NK-92 (cell line): Measurements from ENCODE around the gene PLIN5.

Experiments used
- DNase-seq: peaks from one replicate; lab custom pipeline; 2025; ENCODE audit not compliant: unreplicated experiment; lab: John Stamatoyannopoulos, UW

PLIN5 gene

DNA sequence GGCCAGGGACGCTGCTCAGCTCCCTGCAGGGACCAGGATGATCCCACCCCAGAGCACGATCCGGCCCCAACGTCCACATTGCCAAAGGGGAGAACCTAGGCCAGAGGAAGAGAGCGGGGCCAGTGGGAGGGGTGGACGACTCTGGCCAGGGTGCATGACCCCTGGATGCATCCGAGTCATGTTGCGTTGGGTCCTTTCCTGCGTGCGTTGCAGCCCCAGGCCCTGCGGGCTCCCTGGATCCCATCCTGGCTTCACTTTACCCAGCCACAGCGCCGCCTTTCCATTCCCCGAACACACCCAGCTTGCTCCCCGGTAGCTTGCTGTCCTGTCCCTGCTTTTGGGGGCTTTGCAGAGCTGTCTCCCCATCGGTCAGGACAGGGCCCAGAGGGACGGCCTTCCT, 27.2 kb downstream of the PLIN5 start:
- no peak for DNase-seq

DNA sequence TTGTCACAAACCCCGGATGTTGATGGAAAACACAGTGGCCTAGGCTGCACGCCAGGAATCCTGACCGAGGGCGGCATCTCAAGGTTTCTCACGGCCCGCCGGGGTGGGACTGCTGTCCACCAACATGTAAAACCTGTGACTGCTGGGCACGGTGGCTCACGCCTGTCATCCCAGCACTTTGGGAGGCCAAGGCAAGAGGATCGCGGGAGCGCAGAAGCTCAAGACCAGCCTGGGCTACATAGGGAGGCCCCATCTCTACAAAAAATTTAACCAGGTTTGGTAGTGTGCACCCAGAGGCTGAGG, 27.9 kb downstream of the PLIN5 start:
- no peak for DNase-seq

DNA sequence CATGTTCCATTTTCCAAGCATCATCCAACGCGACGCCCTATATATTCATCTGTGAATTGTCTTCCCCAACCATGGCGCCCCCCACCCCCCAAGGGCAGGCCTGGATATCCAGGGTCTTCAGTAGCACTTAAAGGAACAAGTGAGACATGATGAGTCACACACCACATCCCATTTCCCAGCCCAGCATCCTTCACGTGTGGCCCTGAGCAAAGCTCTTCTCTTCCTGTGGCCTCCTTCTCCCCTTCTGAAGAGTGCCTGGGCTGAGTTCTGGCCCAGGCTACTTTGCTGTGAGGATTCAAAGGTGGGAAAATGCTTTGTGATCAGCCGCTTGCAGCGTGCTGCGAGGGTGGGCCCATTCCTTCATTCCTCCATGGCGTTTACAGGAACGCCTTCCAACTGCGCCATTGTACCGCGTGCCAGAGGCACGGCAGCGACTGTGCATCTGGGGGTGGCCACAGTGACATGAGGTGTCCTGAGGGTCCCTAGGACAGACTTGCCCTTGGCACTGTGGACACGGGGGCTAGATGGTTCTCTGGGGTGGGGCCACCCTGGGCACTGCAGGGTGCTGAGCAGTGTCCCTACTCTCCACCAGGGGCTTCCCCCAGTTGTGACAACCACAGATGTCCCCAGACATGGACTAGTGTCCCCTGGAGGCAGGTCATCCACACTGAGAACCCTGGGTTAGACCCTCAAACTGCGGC, 28.4 kb downstream of the PLIN5 start:
- DNase-seq = no peak

DNA sequence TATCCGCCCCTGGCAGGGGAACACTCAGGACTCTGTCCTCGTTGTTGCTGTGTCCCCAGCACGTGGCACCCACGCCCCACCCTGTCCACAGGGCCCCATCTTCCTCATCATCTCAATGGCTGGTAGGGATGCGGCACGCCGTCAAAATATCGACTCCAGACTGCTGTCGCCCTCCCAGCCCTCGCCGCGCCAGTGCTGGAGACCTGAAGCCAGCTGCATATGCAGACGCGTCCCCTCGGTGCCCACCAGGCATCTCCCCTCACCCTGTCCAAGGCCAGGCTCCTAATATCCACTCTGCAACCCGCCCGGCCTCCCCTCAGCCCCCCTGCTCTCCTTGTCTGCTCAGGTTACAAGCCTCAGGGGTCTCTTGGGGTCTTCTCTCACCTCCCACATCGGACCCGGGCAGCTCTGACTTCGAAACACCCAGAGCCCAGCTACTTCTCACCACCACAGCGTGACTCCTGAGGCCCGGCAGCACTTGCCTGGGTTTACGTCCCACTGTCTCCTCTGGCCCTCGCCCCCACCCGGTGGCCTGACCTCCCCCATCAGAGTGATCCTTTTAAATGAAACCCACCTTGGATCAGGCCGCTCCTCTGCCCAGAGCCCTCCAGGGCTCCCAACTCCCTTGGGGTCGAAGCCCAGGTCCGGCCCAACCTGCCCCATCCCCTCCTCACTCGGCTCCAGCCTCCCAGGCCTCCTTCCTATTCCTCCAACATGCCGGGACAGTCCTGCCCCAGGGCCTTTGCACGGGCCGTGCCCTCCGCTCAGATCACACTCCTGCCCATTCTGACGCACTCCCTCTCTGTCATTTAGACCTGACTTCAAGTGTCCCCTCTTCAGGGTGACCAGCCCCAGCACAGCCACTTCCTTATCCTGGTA, 29.2 kb downstream of the PLIN5 start:
- no peak for DNase-seq

DNA sequence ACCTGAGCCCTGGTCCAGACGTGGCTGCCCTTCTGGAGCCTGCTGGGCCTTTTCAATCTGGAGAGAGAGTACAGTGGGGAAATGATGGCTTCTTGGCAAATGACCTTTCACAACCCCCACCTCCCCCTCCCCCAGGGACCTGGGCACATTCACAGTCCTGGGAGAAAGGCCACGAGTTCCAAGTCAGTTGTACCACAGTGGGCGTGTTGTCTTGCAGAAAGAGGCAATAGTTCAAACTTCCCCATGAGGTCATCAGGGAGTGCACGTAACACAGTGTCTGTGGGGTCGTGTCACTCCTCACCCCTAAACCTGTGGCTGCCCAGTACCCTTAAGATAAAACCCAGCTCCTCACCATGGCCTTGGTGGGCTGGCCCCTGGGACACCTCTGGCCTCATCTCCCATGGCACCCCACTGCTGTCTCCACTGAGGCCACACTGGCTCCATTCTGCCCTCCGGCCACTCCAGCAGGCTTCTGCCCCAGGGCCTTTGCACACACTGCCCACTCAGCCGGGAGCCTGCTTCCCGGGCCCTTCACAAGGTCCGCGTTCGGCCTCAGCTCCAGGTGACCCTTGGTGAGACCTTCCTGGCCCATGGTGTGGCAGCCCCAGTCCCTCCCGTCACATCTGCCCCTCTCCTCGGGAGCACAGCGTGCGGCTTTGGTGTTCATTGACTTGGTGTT, 30.0 kb downstream of the PLIN5 start:
- no peak for DNase-seq

DNA sequence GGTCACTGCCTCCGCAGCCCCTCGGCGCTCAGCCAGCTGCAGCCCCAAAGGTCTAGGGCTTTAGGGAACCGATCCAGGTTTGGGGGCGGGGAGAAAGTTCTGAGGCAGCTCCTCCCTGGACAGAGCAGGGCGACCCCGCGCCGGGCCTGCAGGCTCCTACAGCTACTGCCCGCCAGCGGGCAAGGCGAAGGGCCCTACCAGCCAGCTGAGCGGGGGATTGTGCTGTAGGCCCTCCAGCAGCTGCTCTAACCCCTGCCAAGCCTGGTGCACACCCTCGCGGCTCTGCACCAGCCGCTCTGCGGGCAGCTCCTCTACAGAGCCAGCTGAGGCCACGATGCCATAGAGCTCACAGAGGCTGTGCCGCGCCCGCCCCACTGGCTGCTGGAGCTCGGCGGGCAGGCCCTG, 30.7 kb downstream of the PLIN5 start:
- no peak for DNase-seq

DNA sequence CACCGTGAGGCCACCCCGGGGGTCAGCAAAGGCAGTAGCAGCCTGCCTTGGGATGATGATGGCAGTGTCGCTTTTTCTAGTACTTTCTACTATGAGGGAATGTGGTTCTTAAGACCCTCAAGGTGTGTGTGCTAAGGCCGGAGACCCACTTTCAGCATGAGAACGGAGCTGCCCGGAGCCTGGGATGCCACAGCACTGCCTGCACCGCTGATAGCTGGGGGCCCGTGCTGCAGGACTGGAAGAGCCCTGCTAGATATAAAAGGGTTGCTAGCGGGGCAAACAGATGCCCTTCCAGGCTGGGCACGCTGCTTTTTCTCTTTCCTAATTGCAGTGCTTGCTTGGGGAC, 31.2 kb downstream of the PLIN5 start:
- DNase-seq = no peak

DNA sequence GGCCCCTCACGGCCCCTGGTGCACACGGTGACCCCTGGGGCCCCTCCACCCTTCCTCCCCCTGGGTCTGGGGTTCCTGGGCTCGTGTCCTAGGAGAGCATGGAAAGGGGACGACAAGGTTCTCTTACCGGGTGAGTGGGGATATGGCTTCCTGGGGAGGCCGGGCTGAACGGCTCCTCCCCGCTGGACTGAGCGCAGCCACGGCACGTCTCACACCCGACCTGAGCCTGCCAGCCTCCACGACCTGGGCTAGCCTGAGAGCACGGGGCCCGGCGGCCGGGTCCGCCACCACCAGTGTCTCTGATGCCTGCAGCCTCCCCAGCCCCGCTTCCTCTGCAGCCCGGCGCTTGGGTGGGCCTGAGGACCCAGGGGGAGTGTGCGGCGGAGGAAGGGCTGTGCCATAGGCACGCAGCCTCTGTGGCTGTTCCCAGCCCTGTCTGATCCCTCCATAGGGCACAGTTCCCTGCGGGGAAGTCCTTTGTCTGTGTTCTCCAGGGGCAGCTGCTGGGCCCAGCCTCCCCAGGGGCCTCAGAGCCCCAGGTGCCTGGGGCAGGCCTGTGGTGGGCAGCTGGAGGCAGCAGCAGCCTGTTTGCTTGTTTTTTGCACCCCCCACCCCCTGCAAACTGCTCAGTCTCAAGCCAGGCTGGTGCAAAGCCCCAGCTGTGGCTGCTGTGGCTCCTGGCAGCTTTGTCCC, 31.7 kb downstream of the PLIN5 start:
- DNase-seq = no peak

DNA sequence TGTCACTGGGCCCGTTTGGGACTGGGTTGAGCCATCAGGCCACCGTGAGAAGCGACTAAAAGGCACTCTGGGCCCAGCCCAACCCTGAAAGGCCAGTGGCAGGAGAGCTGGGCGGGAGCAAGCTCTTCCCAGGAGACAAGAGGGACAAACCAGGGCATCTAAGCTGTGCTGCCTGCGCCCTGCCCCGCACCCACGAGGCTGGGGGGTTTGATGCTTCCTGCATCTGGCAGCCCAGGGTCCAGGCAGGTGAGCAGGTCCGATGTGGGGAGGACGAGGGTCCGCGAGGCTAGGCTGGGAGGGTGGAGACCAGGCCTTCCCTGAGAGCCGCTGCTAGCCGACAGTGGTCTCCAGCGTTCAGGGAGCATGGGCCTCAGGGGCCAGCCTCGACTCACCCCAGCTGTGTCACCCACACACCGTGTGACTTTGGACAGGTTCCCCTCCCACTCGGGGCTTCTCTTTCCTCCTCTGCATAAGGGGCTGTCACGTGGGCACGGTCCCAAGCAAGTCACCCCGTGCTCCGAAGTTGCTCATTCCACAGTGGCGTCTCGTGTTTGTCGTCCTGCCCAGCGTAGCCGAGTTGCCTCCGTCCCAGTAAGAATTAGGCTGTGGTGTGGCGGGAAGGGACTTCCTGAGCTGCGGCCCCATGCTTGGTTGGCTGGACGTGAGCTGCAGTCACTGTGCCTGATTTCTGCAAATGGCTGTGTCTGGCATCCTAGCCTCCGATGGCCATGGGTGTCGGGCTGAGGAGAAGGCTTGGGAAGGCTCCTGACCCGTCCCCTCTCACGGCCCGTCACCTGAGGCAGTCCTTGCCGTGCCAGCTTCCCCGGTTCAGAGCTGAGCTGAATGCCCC, 32.5 kb downstream of the PLIN5 start:
- DNase-seq = no peak

DNA sequence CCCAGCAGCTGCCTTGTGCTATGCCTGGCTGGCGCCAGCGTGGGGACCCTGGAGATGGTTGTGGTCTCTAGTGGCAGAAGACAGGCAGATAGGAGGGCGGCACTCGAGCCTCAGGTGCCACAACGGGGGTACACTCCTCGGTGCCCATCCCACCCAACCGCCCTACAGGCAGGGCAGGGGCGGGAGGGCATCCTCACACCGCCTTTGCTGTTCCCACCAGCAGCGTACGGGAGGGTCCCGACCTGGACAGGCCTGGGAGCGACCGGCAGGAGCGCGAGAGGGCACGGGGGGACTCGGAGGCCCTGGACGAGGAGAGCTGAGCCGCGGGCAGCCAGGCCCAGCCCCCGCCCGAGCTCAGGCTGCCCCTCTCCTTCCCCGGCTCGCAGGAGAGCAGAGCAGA, 33.3 kb downstream of the PLIN5 start:
- DNase-seq = no peak

DNA sequence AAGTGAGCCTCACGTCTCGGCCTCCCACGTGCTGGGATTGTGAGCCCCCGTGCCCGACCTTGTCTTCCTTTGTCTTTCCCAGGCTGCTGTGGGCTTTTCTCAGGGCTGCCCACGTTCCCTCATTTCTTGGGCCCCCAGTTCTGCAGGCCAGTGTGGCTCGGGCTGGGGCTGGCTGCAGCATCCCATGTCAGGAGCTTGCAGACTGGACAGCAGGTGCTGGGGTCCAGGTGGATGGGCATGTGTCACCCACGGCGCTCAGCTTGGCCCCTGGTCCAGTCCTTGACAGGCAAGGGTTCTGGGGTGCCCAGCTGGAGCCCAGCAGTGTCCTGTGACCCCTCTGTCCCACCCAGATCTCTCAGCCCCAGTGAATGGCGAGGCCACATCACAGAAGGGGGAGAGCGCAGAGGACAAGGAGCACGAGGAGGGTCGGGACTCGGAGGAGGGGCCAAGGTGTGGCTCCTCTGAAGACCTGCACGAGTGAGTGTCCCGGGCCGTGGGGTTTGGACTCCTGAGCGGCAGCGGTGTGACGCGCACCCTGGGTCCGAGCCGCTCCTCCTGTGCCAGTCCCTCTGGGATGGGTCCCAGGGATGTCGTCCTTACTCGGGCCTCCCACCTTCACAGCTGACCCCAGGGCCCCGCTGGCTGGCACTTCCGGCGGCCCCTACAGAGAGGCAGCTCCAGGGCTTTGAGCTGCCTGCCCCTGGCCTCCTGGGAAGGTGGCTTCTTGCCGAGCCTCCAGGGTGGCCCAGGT, 34.0 kb downstream of the PLIN5 start:
- DNase-seq = no peak

DNA sequence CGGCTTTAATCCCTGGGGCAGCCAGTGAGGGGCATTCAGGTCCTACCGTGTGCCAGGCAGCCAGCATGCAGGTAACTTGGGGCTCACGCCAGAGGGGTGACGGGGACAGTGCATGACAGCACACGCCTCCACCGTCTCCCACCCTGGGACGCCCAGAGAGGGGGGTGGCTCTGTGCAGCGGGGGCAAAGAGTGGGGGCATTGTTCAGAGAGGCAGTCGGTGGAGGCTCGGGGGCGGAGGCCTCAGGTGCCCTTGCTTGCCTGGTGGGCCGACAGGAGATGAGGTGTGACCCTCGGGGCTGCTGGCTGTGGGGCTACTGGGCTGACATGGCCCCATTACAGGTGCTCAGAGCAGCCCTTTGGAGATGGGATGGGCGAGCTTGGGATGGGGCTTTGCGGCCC, 35.2 kb downstream of the PLIN5 start:
- no peak for DNase-seq

DNA sequence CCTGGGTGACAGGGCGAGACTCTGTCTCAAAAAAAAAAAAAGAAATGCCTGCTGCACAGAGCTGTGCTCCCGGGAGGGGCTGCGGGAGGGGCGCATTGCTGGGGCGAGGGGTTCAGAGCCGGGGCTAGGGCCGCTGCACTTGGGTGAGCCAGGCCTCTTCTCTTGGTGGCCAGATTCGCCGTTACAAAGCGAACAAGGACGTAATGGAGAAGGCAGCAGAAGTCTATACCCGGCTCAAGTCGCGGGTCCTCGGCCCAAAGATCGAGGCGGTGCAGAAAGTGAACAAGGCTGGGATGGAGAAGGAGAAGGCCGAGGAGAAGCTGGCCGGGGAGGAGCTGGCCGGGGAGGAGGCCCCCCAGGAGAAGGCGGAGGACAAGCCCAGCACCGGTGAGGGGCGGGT, 35.7 kb downstream of the PLIN5 start:
- no peak for DNase-seq

DNA sequence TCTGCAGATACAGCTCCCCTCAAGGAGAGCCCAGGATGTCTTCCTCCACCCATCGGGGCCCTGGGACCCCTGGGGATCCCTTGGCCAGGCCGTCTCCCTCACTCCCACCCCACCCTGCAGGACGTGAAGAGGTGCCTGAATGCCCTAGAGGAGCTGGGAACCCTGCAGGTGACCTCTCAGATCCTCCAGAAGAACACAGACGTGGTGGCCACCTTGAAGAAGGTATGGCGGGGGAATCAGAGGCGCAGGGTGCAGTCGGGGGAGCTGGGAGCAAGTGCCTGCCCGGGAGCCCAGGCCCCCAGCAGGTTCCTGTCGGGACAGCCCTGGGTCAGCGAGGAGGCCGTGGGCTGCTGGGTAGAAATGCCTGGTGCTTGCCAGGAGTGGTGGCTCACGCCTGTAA, 36.3 kb downstream of the PLIN5 start:
- DNase-seq = no peak

DNA sequence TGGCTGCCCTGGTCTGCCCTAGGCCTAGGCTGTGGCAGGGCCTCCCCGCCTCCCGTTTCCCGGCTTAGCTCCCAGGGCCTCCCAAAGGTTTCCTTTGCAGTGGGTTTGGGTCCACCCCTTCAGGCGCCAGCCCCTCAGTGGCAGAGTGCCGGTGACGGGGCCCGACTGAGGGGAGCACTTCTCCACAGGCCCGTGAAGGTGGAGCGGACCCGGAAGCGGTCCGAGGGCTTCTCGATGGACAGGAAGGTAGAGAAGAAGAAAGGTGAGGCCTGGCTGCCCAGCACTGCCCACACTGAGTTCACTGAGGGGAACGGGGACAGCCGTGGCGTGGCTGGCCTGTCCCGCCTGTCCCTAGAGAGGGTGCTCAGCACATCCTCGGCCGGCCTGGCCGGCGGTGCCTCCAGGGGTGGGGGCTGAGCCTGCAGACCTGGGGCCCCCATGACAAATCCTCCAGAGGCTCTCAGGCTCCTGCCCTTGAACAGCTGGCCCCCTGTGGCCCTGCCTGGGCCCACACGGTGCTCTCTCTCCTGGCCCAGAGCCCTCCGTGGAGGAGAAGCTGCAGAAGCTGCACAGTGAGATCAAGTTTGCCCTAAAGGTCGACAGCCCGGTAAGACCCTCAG, 37.1 kb downstream of the PLIN5 start:
- DNase-seq = no peak

DNA sequence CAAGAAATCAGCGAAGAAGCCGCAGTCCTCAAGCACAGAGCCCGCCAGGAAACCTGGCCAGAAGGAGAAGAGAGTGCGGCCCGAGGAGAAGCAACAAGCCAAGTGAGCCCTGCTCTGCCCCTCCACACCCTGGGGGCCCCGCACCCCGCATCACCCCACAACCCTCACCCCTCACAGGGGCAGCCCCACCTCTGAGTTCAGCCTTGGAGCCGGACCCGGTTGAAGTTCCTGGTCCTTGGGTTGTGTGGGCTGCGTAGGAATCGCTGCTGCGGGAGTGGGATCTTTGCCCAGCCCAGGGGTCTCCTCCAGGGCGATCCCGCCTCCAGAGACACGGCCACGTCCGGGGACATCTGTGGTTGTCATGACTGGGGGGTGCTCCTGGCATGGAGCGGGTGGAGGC, 38.7 kb downstream of the PLIN5 start:
- no peak for DNase-seq

DNA sequence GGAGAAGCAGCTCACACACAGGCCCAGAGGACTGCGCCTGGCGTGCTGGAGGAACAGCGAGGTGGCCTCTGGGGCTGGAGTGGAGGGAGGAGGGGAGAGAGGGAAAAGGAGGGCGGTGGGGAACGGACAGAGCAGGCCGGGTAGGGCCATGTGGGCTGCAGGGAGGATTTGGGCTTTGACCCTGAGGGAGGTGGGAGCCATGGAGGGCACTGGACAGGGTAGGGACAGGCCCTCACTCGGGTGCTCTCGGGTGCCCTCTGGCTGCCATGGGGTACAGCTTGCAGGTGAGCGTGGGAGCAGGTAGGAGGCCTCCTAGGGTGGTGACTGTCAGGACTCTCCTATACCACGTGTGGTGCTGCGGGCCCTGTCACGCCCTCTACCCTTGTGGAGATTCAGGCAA, 39.6 kb downstream of the PLIN5 start:
- no peak for DNase-seq

DNA sequence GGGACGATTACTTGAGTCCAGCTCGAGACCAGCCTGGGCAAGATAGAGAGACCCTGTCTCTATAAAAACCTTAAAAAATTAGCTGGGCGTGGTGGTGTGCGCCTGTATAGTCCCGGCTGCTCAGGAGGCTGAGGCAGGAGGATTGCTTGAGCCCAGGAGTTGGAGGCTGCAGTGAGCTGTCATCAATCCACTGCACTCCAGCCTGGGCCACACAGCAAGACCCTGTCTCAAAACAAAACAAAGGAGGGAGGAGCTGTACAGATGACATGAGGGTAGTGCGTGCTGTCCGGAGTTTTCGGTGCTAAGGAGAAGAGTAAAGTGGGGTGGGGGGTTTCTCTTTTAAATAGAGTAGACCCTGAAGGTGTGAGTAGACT, 40.3 kb downstream of the PLIN5 start:
- DNase-seq = no peak

DNA sequence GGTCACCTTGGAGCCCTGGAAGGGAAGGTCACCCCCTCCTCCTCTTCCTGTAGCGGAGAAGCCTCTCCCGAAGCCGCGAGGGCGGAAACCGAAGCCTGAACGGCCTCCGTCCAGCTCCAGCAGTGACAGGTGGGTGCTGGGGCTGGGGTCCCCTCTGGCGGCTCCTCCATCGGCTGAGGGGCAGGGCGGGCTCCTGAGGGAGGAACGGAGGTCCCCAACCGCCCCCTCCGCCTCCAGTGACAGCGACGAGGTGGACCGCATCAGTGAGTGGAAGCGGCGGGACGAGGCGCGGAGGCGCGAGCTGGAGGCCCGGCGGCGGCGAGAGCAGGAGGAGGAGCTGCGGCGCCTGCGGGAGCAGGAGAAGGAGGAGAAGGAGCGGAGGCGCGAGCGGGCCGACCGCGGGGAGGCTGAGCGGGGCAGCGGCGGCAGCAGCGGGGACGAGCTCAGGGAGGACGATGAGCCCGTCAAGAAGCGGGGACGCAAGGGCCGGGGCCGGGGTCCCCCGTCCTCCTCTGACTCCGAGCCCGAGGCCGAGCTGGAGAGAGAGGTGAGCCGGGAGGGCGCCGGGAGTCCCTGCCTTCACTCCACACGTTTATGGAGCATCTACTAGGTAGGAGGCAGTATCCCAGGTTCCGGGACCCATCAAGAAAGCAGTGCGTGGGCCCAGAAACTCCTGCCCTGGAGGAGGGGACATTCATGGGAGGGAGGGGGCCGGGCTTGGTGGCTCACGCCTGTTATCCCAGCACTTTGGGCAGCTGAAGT, 40.9 kb downstream of the PLIN5 start:
- no peak for DNase-seq
